Measurements from ENCODE around the gene OOEP.

DNA sequence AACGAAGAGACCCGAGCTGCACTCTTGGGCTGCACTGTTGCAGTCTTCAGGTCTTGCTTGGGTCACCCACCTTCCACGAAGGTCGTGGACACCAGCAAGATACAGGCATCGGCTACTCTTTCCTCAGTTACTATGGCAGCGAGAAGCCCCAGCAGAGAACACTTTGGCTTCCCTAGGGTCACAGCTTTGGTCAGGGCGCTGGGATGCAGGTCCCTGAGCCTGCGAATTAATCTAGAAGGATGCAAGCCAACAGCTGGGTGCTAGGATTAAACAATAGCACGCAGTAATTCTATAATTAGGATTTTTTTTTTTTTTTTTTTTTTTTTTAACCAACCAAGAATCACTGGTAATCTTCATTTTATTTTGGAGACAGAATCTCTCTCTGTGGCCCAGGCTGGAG, 5.1 kb downstream of the OOEP start:
- TF ChIP-seq POLR2A (IDR thresholded peaks at IDR 0.05; ENCODE audit: low read depth, low read length) (no peak), RAD21 (IDR thresholded peaks at IDR 0.05; ENCODE audit: low read length) (no peak), MAFK (IDR thresholded peaks at IDR 0.05; ENCODE audit: low read depth, low read length) (no peak), CEBPB (IDR thresholded peaks at IDR 0.05; ENCODE audit: low read depth, low read length) (no peak), FOS (IDR thresholded peaks at IDR 0.05; ENCODE audit: low read depth, low read length) (no peak), RFX5 (IDR thresholded peaks at IDR 0.05; ENCODE audit: low read depth, low read length) (no peak), SMC3 (IDR thresholded peaks at IDR 0.05; ENCODE audit: low read depth, low read length) (no peak), MXI1 (IDR thresholded peaks at IDR 0.05; ENCODE audit: borderline replicate concordance, low read depth, low read length) (no peak), RCOR1 (IDR thresholded peaks at IDR 0.05; ENCODE audit: insufficient replicate concordance, low read length) (no peak)
- TF ChIP-seq, protein P1, sequence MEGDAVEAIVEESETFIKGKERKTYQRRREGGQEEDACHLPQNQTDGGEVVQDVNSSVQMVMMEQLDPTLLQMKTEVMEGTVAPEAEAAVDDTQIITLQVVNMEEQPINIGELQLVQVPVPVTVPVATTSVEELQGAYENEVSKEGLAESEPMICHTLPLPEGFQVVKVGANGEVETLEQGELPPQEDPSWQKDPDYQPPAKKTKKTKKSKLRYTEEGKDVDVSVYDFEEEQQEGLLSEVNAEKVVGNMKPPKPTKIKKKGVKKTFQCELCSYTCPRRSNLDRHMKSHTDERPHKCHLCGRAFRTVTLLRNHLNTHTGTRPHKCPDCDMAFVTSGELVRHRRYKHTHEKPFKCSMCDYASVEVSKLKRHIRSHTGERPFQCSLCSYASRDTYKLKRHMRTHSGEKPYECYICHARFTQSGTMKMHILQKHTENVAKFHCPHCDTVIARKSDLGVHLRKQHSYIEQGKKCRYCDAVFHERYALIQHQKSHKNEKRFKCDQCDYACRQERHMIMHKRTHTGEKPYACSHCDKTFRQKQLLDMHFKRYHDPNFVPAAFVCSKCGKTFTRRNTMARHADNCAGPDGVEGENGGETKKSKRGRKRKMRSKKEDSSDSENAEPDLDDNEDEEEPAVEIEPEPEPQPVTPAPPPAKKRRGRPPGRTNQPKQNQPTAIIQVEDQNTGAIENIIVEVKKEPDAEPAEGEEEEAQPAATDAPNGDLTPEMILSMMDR (conservative IDR thresholded peaks at IDR 0.05; ENCODE audit: low read depth, low read length), result no peak
- TF ChIP-seq, protein P2, sequence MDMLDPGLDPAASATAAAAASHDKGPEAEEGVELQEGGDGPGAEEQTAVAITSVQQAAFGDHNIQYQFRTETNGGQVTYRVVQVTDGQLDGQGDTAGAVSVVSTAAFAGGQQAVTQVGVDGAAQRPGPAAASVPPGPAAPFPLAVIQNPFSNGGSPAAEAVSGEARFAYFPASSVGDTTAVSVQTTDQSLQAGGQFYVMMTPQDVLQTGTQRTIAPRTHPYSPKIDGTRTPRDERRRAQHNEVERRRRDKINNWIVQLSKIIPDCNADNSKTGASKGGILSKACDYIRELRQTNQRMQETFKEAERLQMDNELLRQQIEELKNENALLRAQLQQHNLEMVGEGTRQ (IDR thresholded peaks at IDR 0.05; ENCODE audit: low read depth, low read length), result no peak
- TF ChIP-seq, protein P3, sequence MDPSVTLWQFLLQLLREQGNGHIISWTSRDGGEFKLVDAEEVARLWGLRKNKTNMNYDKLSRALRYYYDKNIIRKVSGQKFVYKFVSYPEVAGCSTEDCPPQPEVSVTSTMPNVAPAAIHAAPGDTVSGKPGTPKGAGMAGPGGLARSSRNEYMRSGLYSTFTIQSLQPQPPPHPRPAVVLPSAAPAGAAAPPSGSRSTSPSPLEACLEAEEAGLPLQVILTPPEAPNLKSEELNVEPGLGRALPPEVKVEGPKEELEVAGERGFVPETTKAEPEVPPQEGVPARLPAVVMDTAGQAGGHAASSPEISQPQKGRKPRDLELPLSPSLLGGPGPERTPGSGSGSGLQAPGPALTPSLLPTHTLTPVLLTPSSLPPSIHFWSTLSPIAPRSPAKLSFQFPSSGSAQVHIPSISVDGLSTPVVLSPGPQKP (IDR thresholded peaks at IDR 0.05; ENCODE audit: borderline replicate concordance, low read depth, low read length), result no peak
